GM13976 (cell line): ENCODE measurements around the gene NLRP1.

Source experiments
- DNase-seq: peaks from one replicate; pipeline ENCODE4 v3.0.0; 2012; ENCODE audit warnings: low spot score
- CTCF ChIP-seq: IDR thresholded peaks from 2 replicates; pipeline ENCODE4 v1.5.1; 2012; ENCODE audit warnings: borderline replicate concordance, mild to moderate bottlenecking; ENCODE audit not compliant: insufficient read depth; ENCODE audit errors: extremely low read depth, missing control alignments, control extremely low read depth
- in situ Hi-C: fragments of 300-500 bp; cut with MboI; formaldehyde crosslinking; loops from one replicate; pipeline ENCODE4 v1.12.0; 2022; ENCODE audit warnings: low sequenced_read_pairs, mixed read lengths, inconsistent platforms; ENCODE audit not compliant: unreplicated experiment

The NLRP1 gene

GRCh38 chr17:5571281-5571680 lies 13.0 kb downstream of the NLRP1 start:
- no peak for DNase-seq
- in situ Hi-C loops: no loop called here
- no peak for TF ChIP-seq CTCF

GRCh38 chr17:5565808-5566207 lies 18.5 kb downstream of the NLRP1 start:
- no peak for TF ChIP-seq CTCF
- DNase-seq: no peak
- in situ Hi-C loops: no loop called here

GRCh38 chr17:5563456-5563855 lies 20.9 kb downstream of the NLRP1 start:
- no peak for DNase-seq
- TF ChIP-seq CTCF: no peak
- in situ Hi-C loops: no loop called here

- in situ Hi-C loops: no loop called here
- no peak for DNase-seq
- TF ChIP-seq CTCF: no peak
Observed at GRCh38 chr17:5562661-5563360, 21.5 kb downstream of the NLRP1 start.

GRCh38 chr17:5561736-5562571 lies 22.4 kb downstream of the NLRP1 start:
- DNase-seq: no peak
- in situ Hi-C loops: no loop called here
- TF ChIP-seq CTCF: no peak

GRCh38 chr17:5560361-5560988 lies 23.8 kb downstream of the NLRP1 start:
- no peak for TF ChIP-seq CTCF
- in situ Hi-C loops: no loop called here
- no peak for DNase-seq
